Uterus (tissue), 2 donors: ENCODE results near the gene OSTC.

Experiments used
- CTCF ChIP-seq, 4 experiments: fragments of 200-600 bp in 2 of 4; fragments of 450-650 bp in 2 of 4; sonication (generic) in 2 of 4; IDR thresholded peaks; one replicate each; pipeline ENCODE4 v1.5.1; 2016 to 2019; ENCODE audit warnings: antibody characterized with exemption in 4 of 4, mild to moderate bottlenecking in 2 of 4, moderate library complexity in 1 of 4
- POLR2A ChIP-seq, 2 donors: fragments of 450-650 bp; IDR thresholded peaks; one replicate each; pipeline ENCODE4 v1.6.1; 2016; ENCODE audit warnings: antibody characterized with exemption in 2 of 2, mild to moderate bottlenecking in 1 of 2, moderate library complexity in 1 of 2

GRCh38 chr4:108622022-108622421 is 28.4 kb upstream of the OSTC start:
- no peak for TF ChIP-seq CTCF (IDR thresholded peaks at IDR 0.05)
- TF ChIP-seq POLR2A (IDR thresholded peaks at IDR 0.05): no peak
